Measurements from ENCODE around the gene KCNJ11. TPM values are rescaled to one million over a fixed set of nuclear protein-coding genes. Genes with fewer than 3 reads are reported as not detected.

Gene KCNJ11
- total and polyA plus RNA-seq, 8 donors: 1.5 to 22.9 (median 7.2) TPM; not detected in 1

- no peak overlapping the region for H3K4me3 ChIP-seq
- whole genome bisulfite sequencing, 5 donors: 59 to 79% (median 74%) methylated on average over 4 to 9 of the region's 9 CpGs
- H3K9me3 ChIP-seq: no peaks in the 10 kb centered on the region
- peak overlapping the region; percentile 57 to 83 (median 73) for H3K27ac ChIP-seq
- intact Hi-C loops (cut with DNase I; ENCODE audit: low total_unique reads): no loop called here
- peaks cover 21 to 43% (median 28%) of the 10 kb centered on the region in 4 donors for H3K4me1 ChIP-seq
- TF ChIP-seq EP300 (IDR thresholded peaks at IDR 0.05): no peak
- TF ChIP-seq CTCF (IDR thresholded peaks at IDR 0.05): no peak
- no peak for TF ChIP-seq POLR2A (IDR thresholded peaks at IDR 0.05)
- TF ChIP-seq POLR2AphosphoS5 (IDR thresholded peaks at IDR 0.05): no peak
- DNase-seq: peak in 1 of 2 donors; percentile 32
- no peaks in the 10 kb centered on the region for H3K36me3 ChIP-seq
- peaks cover 0 to 29% (median 0%) of the 10 kb centered on the region in 3 donors for H3K27me3 ChIP-seq
These were observed 24.2 kb upstream of the KCNJ11 start for GRCh38 chr11:17412488-17413180.

- DNase-seq: no peak
- Histone ChIP-seq H3K27ac (peak overlapping the region; percentile 34 to 77 (median 67)), H3K9me3 (no peaks in the 10 kb centered on the region), H3K36me3 (no peaks in the 10 kb centered on the region), H3K27me3 (peaks cover 0 to 26% (median 0%) of the 10 kb centered on the region in 3 donors), H3K4me3 (no peak overlapping the region), H3K4me1 (peaks cover 22 to 52% (median 33%) of the 10 kb centered on the region in 4 donors)
- TF ChIP-seq POLR2A (IDR thresholded peaks at IDR 0.05) (no peak), CTCF (IDR thresholded peaks at IDR 0.05) (no peak), EP300 (IDR thresholded peaks at IDR 0.05) (no peak), POLR2AphosphoS5 (IDR thresholded peaks at IDR 0.05) (no peak)
- intact Hi-C loops (cut with DNase I; ENCODE audit: low total_unique reads): no loop called here
- WGBS, 5 donors: 54 to 76% (median 61%) methylated on average over 6 of the region's 6 CpGs
These were observed 23.0 kb upstream of the KCNJ11 start for GRCh38 chr11:17411418-17411817.

GRCh38 chr11:17410606-17411379 lies 22.3 kb upstream of the KCNJ11 start:
- DNase-seq: peak; percentile 53 to 93
- Histone ChIP-seq H3K9me3 (no peaks in the 10 kb centered on the region), H3K4me1 (peaks cover 28 to 58% (median 39%) of the 10 kb centered on the region in 4 donors), H3K27ac (peak overlapping the region; percentile 34 to 77 (median 67)), H3K36me3 (no peaks in the 10 kb centered on the region), H3K27me3 (peaks cover 0 to 26% (median 0%) of the 10 kb centered on the region in 3 donors), H3K4me3 (no peak overlapping the region)
- 23 to 32% (median 25%) methylated on average over 11 of the region's 11 CpGs for WGBS, 5 donors
- TF ChIP-seq CTCF (IDR thresholded peaks at IDR 0.05) (no peak), EP300 (IDR thresholded peaks at IDR 0.05) (no peak), POLR2AphosphoS5 (IDR thresholded peaks at IDR 0.05) (peak; percentile 22 to 87 (median 83)), POLR2A (IDR thresholded peaks at IDR 0.05) (no peak)
- intact Hi-C loops (cut with DNase I; ENCODE audit: low total_unique reads): no loop called here

GRCh38 chr11:17408641-17409040 lies 20.2 kb upstream of the KCNJ11 start:
- no peak for DNase-seq
- peaks cover 34 to 60% (median 41%) of the 10 kb centered on the region in 4 donors for H3K4me1 ChIP-seq
- H3K27ac ChIP-seq: peak overlapping the region in 1 of 5 donors; percentile 85
- H3K27me3 ChIP-seq: peaks cover 0 to 6% (median 0%) of the 10 kb centered on the region in 3 donors
- no peak overlapping the region for H3K4me3 ChIP-seq
- H3K36me3 ChIP-seq: no peaks in the 10 kb centered on the region
- whole genome bisulfite sequencing, 5 donors: 92 to 95% (median 94%) methylated on average over 7 of the region's 7 CpGs
- H3K9me3 ChIP-seq: no peaks in the 10 kb centered on the region
- intact Hi-C loops (cut with DNase I; ENCODE audit: low total_unique reads): no loop called here
- TF ChIP-seq POLR2A (IDR thresholded peaks at IDR 0.05): no peak
- no peak for TF ChIP-seq POLR2AphosphoS5 (IDR thresholded peaks at IDR 0.05)
- no peak for TF ChIP-seq CTCF (IDR thresholded peaks at IDR 0.05)
- TF ChIP-seq EP300 (IDR thresholded peaks at IDR 0.05): no peak
